IPS-NIHi7 (cell line): Measurements from ENCODE around the gene MEG3.

Source experiments
- DNase-seq: peaks from one replicate; pipeline ENCODE4 v3.0.0; 2012; ENCODE audit warnings: mixed read lengths; ENCODE audit errors: extremely low spot score

MEG3 gene

DNA sequence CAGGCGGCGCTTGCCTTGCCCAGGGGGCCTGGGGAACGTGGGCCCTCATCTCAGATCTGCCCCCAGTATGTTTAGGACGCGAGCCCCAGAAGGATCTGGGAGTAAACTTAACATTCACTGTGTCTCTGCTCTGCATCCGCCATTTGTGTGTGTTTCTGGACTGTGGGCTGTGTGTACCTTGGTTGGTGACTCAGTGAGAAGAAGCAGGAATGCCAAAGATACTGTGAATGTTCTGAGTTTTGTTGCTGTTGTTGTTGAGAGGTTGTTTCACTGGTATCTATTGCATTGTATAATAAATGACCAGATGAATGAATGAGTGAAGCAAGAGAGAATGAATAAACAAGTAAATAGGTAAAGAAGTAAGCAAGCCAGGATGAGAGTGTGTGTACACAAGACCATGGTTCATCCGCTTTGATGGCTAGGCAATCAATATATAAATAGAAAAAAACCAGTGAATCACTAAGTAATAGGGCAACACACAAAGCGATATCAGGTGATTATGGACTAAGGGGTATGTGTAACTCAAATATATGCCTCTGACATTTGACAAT lies 20.5 kb downstream of the MEG3 start:
- DNase-seq = no peak

DNA sequence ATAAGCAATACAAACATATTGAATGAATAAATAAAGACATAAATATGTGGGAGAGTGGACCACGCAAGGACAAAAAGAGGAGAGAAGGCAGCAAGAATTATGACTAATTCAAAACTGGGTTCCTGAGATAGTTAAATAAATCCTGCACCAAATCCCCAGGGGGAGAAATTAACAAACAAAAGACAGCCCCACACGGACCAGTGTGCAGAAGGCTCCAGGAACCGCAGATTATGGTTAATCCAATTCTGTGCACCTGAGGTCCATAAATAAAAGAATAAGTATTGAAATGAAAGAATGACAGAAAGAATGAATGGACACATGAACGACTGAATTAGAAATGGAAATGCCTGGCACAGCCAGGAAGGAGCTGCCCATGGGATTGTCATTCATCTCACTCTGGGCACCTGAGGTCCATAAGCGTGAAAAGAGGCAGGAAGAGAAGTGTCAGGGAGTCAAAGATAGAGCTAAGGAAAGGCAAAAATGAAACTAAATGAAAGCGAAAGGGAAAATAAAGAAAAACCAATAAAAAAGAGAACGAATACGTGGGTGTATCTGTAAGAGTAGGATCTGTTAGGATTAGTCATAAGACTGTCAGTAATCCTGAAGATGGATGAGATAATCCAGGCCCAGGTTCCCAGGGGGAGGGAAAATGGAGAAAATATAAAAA lies 23.3 kb downstream of the MEG3 start:
- no peak for DNase-seq

DNA sequence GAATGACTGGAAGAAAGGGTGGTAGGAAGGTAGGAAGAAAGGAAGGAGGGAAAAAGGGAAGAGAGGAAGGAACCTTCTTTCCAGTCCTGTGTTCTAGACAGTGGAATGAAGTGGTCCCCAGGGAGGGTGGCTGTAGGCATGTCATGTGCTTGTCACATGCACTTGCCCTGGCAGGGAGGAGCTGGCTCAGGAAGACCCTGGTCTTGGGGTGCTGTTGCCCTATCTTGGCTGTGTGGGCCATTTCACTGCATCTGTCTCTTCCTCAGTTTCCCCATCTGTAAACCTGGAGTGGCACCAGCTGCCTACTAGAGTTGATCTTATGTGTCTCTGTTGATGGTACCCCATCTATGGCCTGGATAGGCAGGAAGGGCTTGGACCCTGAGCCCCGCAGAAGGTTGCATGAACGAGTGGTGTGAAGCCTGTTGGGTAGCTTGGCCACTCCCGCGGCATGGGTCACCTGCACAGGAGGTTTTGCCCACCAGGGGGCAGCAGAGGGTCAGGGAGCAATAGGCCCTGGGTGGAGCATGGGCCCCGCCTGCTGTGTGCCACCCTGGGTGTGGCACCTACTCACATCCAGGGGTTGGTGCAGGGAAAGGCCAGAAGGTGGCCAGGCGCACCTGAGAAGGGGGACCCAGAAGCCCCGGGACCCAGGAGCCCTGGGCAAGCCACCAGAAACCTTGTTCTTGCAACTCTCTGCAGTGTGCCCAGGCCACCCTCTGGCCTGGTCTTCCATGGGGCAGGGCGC lies 25.1 kb downstream of the MEG3 start:
- DNase-seq = peak; percentile 87

DNA sequence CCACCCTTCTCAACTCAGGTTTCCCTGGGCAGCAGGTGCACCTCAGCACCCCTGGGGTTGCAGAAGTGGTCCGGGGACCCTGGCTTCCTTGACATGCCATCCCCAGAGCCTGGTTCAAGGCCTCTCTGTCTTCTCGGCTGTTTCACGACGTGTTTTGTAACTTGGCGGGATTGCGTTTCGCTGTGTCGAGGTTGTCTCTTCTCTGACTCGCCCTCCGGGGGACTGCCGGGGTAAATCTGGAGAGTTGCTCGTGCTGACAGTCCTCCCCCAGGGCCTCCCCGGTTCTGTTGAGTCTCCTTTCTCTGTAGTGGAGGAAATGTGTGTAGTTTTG lies 25.6 kb downstream of the MEG3 start:
- no peak for DNase-seq

DNA sequence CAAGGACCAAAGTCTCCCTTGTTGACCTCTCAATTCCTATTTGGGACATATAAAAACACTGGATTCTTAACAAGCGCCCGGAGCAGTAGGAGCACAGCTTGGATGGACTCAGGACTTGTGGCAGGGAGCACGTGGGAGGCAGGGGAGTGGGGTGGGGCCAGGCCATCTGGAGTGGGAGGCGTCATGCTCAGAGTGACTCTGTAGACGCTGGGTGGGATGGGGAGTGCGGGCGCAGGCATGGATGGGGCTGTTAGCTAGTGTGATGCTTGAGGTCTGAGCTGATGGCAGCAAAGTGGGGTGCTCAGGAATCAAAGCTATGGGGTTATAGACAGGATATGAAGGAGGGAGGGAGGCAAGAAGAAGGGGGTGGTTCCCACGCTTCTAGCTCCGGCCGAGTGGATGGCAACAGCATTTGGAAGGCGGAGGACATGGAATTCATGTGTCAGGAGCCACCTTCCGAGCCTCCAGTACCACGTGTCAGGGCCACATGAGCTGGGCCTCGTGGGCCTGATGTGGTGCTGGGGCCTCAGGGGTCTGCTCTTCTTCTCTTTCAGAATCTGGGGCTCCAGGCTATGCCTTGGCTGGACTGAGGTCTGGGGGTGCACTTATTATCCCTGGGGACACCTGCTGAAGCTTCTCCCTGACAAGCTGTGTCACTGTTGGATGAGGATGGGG lies 26.2 kb downstream of the MEG3 start:
- DNase-seq = no peak

DNA sequence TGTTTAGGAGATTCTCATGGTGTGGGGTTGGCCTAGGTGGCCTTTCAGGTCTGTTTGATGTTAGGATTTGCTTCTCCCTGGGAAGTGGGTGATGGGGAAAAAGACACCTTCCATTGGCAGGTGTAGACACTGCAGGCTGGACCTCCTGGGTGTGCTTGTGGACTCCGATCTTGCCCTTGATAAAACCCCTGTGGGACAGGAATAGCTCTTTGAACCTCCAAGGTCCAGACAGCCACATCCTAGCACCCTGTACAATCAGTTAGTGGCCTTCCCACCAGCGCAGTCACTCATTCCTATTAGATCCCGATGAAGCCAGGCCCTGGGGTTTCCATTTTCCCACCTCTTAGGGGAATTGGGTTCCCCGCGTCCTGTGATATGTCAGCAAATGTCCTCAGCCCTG lies 28.5 kb downstream of the MEG3 start:
- no peak for DNase-seq

DNA sequence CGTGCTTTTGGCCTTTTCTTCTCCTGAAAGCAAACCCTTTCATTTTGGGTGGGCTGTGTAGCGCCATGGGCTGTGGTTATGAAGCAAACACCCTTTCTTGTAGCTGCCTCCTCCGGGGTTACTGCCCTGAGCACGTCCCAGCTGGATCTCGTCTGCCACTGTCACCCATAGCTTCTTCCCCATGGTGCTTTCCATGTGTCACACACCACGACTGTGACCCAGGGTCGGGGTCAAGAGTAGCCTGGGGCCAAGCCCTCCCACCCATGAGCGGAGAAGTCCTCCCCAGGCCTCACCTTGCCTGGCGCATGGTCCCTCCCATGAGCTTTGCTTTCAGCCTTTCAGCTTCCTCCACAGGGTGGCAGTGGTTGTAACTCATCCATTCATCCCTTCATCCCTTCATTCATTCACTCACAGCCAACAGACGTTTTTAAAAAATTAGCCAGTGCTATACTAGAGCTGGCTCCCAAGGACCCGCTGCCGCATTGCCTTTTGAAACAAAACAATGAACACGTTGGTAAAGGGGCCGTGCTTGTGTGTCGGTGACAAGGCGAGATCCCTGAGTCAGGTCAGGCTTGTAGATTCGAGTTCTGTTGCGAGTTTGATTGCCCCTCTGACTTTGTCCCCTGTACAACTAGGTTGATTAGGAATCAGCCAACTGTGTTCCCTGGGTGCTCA lies 29.5 kb downstream of the MEG3 start:
- DNase-seq = no peak

DNA sequence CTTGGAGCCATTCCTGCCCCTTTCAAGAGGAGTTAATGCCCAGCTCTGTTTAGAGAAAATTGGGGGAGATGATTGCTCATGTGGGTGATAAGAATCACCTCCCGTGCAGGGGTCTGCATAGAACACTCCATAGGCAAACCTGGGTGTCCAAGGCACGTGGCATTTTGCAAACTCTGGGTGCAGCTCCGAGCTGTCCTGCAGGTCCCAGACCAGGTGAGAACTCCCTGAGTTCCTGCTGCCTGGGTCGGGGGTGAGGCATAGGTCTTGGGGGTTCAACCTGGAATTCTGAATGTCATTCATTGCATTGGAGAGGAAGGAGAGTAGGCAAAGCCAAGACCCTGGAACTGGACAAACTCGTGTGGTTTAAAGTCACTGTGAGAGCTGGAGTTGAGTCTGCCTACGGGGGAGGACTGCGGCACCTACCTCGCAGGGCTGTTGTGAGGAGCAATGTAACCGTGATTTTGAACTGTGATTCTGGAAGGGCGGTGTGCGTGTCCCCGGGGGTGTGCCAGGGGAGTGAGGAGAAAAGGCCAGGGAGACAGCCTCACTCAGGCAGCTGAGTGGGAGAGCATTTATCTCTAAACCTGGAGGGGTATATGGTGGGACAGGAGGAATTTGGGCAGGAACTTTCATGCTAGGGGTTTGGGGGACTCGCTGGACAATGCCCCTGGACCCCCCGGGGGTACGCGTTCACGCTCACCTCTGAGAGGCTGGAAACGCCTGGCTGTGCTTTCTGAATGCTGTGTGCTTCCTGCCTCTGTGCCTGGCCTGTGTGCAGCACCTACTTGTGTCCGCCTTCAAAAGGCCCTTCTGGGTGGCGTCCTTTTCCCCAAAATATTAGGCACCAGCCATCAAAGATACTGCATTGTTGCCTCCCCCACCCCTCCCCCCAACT lies 30.4 kb downstream of the MEG3 start:
- no peak for DNase-seq

DNA sequence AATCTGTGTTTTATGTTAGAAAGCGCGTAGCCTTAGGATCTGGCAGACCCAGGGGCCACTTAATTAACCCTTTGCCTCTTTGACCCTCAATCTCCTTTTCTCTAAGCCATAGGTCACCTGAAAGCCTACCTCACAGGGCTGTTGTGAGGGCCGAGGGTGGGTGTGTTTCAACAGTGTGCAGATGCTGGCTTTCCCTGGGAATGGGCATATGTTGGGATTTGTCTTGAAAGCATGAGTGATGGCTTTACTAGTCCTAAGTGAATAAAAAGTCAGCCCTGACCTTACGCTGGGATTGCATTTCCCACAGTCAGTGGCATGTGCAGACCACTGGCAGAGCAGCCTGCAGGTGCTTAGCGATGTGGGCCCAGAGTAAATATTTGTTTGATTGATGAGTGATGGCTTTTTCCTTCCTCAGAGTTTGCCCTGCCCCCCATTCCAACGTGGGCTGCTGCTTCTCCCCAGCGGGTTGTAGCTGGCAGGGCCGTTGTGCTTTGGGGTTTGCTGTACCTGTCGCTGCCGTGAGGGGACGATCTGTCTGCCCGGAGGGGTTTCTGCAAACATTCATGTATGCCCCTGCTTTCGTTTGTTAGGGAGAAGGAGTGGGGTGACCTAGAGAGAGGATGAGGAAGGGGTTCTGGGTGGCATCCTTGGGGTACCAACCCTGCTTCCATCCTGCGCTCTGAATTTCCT lies 31.5 kb downstream of the MEG3 start:
- DNase-seq = no peak

DNA sequence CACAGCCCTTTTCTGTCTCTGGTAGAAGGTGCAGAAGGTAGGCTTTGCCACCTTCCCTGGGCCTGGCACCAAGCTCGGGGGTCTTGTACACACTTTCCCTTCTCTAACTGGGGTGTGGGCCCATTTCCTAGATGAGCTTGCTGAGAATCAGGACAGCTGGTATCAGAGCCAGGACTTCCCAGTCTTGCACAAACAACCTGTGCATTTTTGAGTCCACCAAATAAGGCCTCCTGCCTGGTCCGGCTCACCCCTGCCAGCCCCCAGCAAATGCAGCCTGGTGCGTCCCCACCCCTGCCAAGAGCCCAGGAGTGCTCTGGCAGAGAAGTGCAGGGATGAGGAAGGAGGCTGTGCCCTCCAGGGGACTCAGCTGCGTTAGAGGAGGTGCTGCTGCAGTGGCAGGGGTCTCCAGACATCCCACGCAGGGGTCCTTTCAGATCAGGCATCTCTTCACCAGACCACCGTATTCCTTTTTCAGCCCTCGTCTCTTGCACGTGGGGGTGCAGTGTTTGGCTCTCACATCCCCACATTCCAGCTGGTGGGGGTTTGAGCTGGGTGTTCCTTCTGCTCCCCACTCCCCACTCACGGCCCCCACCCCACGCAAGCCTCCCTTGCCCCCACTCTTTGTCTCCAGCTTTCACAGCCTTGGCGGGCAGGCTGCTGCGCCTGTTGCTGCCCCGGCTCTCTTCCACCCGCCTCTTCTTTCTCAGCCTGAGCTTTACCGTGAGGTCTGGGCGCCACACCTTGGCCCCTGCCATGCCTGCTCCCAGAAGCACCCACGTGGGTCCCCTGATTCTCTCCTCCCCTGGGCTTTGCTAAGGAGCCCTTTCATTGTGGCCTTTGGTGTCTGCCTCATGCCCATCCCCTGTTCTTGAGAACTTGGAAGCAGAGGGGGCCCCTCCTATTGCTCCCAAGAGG lies 32.3 kb downstream of the MEG3 start:
- no peak for DNase-seq

DNA sequence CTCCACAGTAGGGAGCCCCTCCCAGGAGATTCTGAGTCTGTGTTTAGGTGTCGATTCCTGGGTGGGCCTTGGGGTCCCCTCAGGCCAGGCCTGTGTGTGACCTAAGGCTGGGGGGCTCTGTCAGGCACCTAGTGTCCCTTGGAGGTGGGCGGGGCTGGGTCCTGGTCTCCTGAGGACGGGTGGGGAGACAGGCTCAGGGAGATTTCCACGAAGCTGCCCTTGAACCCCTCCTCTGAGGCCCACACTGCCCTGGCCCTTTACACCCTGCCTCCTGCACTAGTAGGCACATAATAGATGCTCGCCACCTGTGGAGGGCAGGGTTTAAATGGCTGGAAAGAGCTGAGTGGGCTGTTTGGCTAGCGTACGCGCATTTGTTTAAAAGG lies 32.9 kb downstream of the MEG3 start:
- no peak for DNase-seq

DNA sequence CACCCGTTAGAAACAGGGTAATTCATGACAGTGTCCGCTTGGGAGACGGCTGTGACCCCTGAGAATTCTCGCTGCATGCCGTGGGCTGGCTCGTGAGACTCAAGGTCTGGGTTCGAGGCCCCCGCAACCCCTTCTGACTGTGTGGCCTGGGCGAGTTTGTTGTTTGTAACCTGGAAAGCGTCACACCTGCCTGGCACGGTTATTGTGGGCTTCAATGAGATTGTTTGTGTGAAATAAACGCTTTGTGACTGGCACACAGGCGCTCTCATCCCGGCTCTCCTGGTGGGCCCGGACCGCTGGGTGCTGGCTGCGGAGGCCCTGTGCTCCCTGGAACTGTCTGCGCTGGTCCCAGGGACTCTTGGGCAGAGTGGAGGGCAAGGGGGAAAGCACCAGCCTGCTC lies 33.9 kb downstream of the MEG3 start:
- no peak for DNase-seq

DNA sequence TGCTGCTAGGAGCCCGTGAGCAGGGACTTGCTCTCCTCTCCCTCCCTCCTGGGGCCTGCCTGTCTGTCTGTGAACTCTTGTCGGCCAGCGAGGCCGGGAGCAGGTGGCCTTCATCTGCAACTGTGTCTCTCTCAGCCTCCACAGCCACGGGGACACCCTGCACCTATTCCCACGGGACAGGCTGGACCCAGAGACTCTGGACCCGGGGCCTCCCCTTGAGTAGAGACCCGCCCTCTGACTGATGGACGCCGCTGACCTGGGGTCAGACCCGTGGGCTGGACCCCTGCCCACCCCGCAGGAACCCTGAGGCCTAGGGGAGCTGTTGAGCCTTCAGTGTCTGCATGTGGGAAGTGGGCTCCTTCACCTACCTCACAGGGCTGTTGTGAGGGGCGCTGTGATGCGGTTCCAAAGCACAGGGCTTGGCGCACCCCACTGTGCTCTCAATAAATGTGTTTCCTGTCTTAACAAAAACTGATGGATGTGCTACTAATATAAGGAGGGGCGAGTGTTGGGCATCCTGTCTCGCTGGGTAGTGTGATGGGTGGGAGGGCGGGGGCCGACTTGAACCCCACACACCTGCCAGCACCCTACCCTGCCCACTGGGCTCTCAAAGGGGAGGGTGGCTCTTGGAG lies 34.8 kb downstream of the MEG3 start:
- no peak for DNase-seq

DNA sequence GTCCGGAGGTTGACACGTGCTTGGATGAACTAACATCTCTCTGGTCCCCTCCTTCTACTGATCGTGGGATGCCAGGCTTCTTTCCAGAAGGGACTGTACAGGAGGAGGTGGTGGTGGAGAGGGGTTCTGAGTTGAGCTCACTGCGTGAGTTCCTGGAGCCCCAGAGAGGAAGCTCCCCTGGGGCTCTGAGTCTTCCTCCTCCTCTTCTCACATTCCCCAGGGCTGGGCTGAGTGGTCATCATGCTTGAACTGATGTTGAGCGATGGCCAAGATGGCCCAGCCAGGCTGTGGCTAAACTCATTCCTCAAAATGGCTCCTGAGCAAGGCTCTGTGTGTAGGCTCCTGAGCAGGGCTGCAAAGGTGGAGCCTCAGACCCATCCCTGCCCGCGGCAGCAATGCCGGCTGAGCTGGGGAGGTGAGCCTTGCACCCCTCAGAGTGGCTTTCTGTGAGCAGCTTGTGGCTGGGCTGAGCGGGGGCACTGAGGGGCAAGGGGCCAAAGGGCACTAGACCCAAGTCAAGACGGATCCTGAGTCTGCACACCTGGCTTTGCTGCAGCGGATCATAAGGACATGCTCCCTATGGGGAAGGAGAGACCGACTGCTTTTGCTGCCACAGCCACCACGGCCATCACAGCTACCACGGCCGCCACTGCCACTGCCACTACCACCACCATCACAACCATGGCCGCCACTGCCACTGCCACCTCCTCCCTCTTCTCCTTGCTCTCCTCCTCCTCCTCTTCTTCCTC lies 35.4 kb downstream of the MEG3 start:
- no peak for DNase-seq

DNA sequence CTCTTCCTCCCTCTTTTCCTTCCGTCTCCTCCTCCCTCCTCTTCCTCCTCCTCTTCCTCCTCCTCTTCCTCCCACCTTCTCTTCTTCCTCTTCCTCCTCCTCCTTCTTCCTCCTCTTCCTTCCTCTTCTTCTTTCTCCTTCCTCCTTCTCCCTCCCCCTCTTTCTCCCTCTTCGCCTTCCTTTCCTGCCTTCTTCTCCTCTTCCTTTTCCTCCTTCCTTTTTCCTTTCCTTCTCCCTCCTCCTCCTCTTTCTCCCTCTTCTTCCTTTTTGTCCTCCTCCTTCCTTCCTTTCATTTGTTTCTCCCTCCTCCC lies 36.0 kb downstream of the MEG3 start:
- no peak for DNase-seq

DNA sequence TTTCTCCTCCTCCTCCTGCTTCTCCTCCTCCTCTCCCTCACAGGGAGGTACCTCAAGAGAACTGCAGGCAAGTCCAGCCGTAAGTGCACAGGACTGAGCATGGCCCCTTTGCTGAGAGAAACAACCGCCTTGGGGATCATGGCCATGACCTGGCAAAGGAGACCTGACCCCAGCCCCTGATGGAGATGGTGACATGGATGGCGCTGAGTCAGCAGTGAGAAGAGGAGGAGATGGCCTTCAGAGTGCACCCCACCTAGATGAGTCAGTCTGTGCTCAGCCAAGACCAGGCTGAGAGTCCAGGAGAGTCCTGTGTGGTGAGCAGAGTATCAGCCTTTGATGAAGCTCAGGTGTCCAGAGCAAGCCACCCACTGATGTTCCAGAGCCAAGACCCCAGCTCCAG lies 36.4 kb downstream of the MEG3 start:
- DNase-seq = no peak

DNA sequence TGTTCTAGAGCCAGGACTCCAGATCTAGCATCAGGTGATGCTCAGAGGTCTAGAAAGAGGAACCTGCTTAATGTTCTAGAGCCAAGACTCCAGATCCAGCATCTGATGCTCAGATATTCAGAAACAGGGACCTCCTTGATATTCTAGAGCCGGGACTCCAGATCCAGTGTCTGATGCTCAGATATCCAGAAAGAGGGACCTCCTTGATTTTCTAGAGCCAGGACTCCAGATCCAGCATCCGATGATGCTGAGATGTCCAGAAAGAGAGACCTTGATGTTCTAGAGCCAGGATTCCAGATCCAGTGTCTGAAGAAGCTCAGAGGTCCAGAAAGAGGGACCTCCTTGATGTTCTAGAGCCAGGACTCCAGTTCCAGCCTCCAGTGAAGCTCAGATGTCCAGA lies 36.9 kb downstream of the MEG3 start:
- no peak for DNase-seq

DNA sequence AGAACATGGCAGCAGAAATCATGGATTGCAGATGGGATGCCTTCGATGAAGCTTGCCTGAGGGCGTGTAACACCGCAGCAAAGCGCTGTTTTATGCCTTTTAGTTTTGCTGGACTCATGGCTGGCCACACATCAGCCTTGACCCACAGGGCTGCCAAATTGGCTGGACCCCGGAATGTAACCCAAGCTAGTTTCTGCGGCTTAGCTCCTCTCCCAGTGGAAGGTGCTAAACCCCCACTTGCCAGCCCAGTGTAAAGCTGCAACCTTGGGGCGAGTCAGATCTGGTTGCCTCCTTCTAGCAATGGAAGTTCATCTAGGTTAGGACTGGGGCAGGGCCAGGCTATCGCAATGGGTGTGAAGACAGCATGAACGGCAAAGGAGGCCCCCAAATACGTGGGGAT lies 38.3 kb downstream of the MEG3 start:
- no peak for DNase-seq
